Uterus (tissue), 2 donors: ENCODE results near the gene POLE.

Experiments used
- POLR2A ChIP-seq, 2 donors: fragments of 450-650 bp; IDR thresholded peaks; one replicate each; pipeline ENCODE4 v1.6.1; 2016; ENCODE audit warnings: antibody characterized with exemption in 2 of 2, mild to moderate bottlenecking in 1 of 2, moderate library complexity in 1 of 2
- TF ChIP-seq, protein P1 (sequence below), 4 experiments: fragments of 200-600 bp in 2 of 4; fragments of 450-650 bp in 2 of 4; sonication (generic) in 2 of 4; IDR thresholded peaks; one replicate each; pipeline ENCODE4 v1.5.1; 2016 to 2019; ENCODE audit warnings: antibody characterized with exemption in 4 of 4, mild to moderate bottlenecking in 2 of 4, moderate library complexity in 1 of 4

DNA sequence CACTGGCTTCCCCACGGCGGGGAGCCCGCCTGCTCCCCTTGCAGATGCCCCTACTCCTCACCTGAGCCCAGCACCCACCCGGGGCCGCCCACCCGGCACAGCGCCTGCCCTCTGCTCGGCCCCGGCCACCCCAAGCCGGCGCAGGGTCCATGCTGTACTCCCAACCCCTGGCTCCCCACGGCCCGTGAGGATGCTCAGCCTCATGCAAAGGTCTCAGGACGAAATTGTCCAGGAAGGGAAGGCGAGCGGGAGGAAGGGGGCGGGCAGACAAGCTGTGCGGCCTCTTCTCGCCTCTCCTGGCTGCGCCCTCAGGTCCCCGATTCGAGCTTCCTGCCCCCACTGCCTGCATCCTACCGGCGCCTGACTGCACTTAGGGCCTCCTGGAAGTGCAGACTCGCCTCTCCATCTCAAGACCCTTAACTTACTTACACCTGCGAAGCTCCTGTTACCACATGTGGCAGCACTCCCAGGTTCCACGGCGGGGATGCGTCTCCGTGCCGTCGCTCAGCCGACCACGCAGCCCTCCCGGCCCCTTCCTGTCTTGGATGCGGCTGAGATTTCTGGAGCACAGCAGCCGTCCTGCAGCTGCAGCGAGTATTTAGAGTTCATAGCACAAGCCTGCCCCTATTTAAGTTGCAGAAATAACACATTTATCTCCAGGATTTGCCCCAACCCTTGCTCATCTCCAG lies 94.7 kb downstream of the POLE start:
- TF ChIP-seq POLR2A (IDR thresholded peaks at IDR 0.05), result no peak
- TF ChIP-seq, protein P1, sequence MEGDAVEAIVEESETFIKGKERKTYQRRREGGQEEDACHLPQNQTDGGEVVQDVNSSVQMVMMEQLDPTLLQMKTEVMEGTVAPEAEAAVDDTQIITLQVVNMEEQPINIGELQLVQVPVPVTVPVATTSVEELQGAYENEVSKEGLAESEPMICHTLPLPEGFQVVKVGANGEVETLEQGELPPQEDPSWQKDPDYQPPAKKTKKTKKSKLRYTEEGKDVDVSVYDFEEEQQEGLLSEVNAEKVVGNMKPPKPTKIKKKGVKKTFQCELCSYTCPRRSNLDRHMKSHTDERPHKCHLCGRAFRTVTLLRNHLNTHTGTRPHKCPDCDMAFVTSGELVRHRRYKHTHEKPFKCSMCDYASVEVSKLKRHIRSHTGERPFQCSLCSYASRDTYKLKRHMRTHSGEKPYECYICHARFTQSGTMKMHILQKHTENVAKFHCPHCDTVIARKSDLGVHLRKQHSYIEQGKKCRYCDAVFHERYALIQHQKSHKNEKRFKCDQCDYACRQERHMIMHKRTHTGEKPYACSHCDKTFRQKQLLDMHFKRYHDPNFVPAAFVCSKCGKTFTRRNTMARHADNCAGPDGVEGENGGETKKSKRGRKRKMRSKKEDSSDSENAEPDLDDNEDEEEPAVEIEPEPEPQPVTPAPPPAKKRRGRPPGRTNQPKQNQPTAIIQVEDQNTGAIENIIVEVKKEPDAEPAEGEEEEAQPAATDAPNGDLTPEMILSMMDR (IDR thresholded peaks at IDR 0.05), result no peak
